GM12891 (cell line): ENCODE results near the gene EFCAB11.

Source experiments
- DNase-seq: peaks from one replicate; pipeline ENCODE4 v3.0.0; 2011; ENCODE audit warnings: low spot score; ENCODE audit not compliant: insufficient read length
- FAIRE-seq: peaks from 2 replicates; lab custom pipeline; 2011; peaks lifted over from hg19 to GRCh38; lab: Jason Lieb, UNC
- PAX5 ChIP-seq: IDR thresholded peaks from 2 replicates; pipeline ENCODE4 v1.6.1; 2011; ENCODE audit warnings: low read length, moderate library complexity, mild to moderate bottlenecking; ENCODE audit not compliant: insufficient read depth, severe bottlenecking
- POLR2A ChIP-seq: IDR thresholded peaks from 2 replicates; pipeline ENCODE4 v1.6.1; 2011; ENCODE audit warnings: low read depth, low read length, control low read depth
- POLR2AphosphoS5 ChIP-seq: IDR thresholded peaks from 2 replicates; pipeline ENCODE4 v1.6.1; 2011; ENCODE audit warnings: low read depth, low read length, control low read depth
- POU2F2 ChIP-seq: IDR thresholded peaks from 2 replicates; pipeline ENCODE4 v1.6.1; 2011; ENCODE audit warnings: low read depth, mild to moderate bottlenecking, control low read depth, low read length, moderate library complexity
- SPI1 ChIP-seq: IDR thresholded peaks from 2 replicates; pipeline ENCODE4 v1.6.1; 2011; ENCODE audit warnings: low read depth, low read length, control low read depth
- TAF1 ChIP-seq: IDR thresholded peaks from 2 replicates; pipeline ENCODE4 v1.6.1; 2011; ENCODE audit warnings: low read depth, low read length, control low read depth

EFCAB11 gene

GRCh38 chr14:89792489-89793366 is 161.8 kb downstream of the EFCAB11 start:
- FAIRE-seq (no peak), DNase-seq (no peak)
- TF ChIP-seq POLR2A (no peak), SPI1 (no peak), PAX5 (no peak), TAF1 (no peak), POLR2AphosphoS5 (no peak), POU2F2 (no peak)

- no peak for DNase-seq
- FAIRE-seq: no peak
- TF ChIP-seq POLR2AphosphoS5 (no peak), POU2F2 (no peak), PAX5 (no peak), TAF1 (no peak), POLR2A (no peak), SPI1 (no peak)
These were observed 167.0 kb downstream of the EFCAB11 start for GRCh38 chr14:89787525-89787924.

GRCh38 chr14:89781046-89781445 is 173.5 kb downstream of the EFCAB11 start:
- FAIRE-seq (no peak), DNase-seq (no peak)
- no peak for TF ChIP-seq POU2F2
- no peak for TF ChIP-seq TAF1
- TF ChIP-seq SPI1: no peak
- TF ChIP-seq PAX5: no peak
- no peak for TF ChIP-seq POLR2A
- no peak for TF ChIP-seq POLR2AphosphoS5

DNA sequence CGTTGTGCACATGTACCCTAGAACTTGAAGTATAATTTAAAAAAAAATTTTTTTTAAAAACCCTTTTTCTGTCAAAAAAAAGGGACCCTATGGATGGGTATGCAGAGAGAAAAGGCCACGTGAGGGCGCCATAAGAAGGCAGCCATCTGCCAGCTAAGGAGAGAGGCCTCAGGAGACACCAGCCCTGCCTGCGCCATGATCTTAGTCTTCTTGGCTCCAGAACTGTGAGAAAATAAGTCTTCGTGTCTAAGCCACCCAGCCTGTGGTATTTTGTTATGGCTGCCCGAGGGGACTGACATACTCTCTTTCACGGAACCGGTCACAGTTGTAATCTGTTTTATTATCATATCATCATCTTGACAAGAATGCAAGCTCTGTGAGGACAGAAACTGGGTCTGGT is 174.8 kb downstream of the EFCAB11 start:
- no peak for FAIRE-seq
- TF ChIP-seq POU2F2 (no peak), POLR2AphosphoS5 (no peak)
- DNase-seq: no peak

- no peak for DNase-seq
These were observed 178.6 kb downstream of the EFCAB11 start for GRCh38 chr14:89775946-89776345.

DNA sequence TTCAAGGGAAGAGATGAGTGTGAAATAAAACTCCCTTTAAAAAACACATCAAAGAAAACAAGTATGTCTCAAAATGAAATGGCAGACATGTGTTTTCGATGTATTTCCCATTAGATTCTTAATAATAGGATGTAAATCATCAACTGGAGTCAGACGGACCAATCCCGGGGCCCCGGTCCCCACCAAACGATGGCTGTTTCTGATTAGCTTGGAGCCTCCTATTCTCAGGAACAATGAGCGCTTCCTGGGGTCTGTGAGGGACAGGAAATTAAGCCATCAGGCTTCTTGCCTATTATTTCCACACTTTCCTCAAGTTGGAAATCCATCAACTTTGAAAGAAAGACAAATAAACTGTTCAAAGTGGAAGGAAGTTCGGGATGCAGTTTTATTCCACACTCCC is 179.4 kb downstream of the EFCAB11 start:
- no peak for DNase-seq
- TF ChIP-seq POLR2A (no peak), POU2F2 (no peak), TAF1 (no peak), SPI1 (no peak), POLR2AphosphoS5 (no peak), PAX5 (no peak)
- no peak for FAIRE-seq

More at GRCh38 chr14:89775946-89776345, 178.6 kb downstream of the EFCAB11 start:
- FAIRE-seq: no peak
- TF ChIP-seq SPI1 (no peak), POLR2A (no peak), POU2F2 (no peak), POLR2AphosphoS5 (no peak), TAF1 (no peak), PAX5 (no peak)

GRCh38 chr14:89773644-89774316 is 180.8 kb downstream of the EFCAB11 start:
- TF ChIP-seq SPI1 (peak; percentile 65), POU2F2 (peak; percentile 91), PAX5 (no peak)
- peak; percentile 37 for DNase-seq
- peak; percentile 96 for FAIRE-seq

GRCh38 chr14:89773151-89773550 is 181.4 kb downstream of the EFCAB11 start:
- FAIRE-seq: no peak

DNA sequence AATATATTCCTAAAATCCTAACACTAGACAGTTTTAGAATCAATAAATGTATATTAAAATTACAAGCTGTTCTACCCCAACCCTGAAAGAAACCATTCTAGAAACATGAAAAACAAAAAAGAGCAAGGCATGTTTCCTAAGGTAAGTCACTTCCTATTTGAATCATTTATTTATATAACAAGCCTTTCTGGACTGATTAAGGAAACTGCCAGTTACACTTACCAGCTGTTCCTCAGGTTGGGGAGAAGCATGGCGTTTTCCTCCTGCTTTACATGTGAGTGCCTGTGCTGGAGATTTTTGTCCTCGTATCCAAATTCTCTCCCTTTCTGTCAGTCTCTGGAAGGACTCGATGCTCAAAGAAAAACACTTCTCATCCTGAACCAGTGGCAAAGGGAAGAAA is 183.3 kb downstream of the EFCAB11 start:
- TF ChIP-seq SPI1: no peak
- no peak for TF ChIP-seq POLR2AphosphoS5
- TF ChIP-seq POLR2A: no peak
- no peak for TF ChIP-seq TAF1
- no peak for TF ChIP-seq PAX5
- no peak for TF ChIP-seq POU2F2
- DNase-seq (no peak), FAIRE-seq (no peak)

More at GRCh38 chr14:89773151-89773550, 181.4 kb downstream of the EFCAB11 start:
- TF ChIP-seq TAF1: no peak
- no peak for TF ChIP-seq PAX5
- no peak for TF ChIP-seq POLR2AphosphoS5
- no peak for TF ChIP-seq POU2F2
- TF ChIP-seq POLR2A: no peak
- no peak for TF ChIP-seq SPI1
- DNase-seq: no peak

DNA sequence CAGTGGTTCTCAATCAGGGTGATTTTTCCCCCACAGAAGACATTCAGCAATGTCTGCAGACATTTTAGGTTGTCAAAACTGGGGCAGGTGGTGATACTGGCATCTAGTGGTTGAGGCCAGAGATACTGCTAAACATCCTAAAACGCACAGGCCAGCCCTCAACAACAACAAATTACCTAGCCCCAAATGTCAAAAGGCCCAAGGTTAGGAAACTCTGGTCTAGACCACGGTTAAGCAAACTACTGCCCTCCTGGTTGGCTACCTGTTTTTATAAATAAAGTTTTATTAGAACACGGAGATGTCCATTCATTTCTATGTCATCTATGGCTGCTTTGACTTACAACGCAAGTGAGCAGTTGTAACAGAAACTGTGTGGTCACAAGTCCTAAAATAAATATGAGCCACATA is 186.7 kb downstream of the EFCAB11 start:
- TF ChIP-seq POLR2A (no peak), SPI1 (no peak), TAF1 (no peak), POU2F2 (no peak), POLR2AphosphoS5 (no peak), PAX5 (no peak)
- DNase-seq (peak; percentile 22), FAIRE-seq (peak; percentile 91)
